Measurements from ENCODE around the gene TRIM10. TPM values are rescaled to one million over a fixed set of nuclear protein-coding genes. Genes with fewer than 3 reads are reported as not detected.

Gene TRIM10
- under 1 TPM in 1 of 4 donors, not detected in 3; 0.08 TPM for total RNA-seq

DNA sequence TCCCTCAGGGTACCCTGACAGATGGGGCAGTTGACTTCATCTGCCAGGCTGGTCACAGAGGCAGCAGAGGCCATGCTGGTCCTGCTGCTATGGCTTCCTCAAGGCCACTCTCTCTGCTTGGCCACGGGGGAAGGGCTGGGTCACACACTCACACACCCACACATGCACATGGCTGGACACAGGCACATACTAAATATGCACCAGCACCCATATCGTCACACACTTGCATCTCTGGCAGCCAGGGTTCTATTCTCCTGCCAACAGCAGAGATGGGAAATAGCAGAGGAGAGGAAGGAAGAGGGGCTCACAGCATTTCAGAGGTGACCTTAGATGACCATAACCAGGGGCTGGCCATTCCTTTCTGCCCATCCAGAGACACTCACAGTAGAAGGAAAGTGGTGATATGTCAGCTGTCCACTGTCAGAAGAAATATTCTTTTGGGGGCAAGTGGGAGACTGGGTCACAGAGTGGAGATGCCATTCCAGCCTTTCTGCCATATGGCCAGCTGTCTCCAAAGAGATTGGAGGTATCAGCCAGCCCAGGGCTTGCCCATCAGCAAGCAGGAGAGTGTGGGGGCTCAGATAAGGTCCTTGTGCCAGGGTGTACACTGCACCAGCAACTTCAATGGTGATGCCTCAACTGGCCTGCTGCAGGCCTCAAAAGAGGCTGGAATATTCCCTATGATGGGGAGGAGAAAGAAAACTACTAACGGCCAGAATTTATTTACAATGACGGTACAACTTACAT lies at the start of gene TRIM10:
Gene TRIM10, minus strand, starts transcription at position 427 of the 747 bp plus-strand sequence. Its CDS starts 353 bp downstream, at position 74.
- Histone ChIP-seq H3K27ac (no peak within 1 kb of the TSS), H3K27me3 (peaks cover 42% of the 10 kb centered on the region), H3K36me3 (no peaks in the 10 kb centered on the region), H3K4me1 (no peaks in the 10 kb centered on the region), H3K4me3 (no peak within 1 kb of the TSS), H3K9me3 (no peaks in the 10 kb centered on the region)
- TF ChIP-seq, protein P1, sequence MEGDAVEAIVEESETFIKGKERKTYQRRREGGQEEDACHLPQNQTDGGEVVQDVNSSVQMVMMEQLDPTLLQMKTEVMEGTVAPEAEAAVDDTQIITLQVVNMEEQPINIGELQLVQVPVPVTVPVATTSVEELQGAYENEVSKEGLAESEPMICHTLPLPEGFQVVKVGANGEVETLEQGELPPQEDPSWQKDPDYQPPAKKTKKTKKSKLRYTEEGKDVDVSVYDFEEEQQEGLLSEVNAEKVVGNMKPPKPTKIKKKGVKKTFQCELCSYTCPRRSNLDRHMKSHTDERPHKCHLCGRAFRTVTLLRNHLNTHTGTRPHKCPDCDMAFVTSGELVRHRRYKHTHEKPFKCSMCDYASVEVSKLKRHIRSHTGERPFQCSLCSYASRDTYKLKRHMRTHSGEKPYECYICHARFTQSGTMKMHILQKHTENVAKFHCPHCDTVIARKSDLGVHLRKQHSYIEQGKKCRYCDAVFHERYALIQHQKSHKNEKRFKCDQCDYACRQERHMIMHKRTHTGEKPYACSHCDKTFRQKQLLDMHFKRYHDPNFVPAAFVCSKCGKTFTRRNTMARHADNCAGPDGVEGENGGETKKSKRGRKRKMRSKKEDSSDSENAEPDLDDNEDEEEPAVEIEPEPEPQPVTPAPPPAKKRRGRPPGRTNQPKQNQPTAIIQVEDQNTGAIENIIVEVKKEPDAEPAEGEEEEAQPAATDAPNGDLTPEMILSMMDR (IDR thresholded peaks at IDR 0.05): no peak
- TF ChIP-seq POLR2AphosphoS5 (IDR thresholded peaks at IDR 0.05) (no peak), POLR2A (IDR thresholded peaks at IDR 0.05) (no peak)
- WGBS, 2 donors (ENCODE audit: low coverage in 1 of 2): 72 to 86% methylated on average over 3 of the region's 4 CpGs
- ATAC-seq: no peak

GRCh38 chr6:30207619-30208295 lies 46.7 kb upstream of the TRIM10 start:
- no peak overlapping the region for H3K4me3 ChIP-seq

DNA sequence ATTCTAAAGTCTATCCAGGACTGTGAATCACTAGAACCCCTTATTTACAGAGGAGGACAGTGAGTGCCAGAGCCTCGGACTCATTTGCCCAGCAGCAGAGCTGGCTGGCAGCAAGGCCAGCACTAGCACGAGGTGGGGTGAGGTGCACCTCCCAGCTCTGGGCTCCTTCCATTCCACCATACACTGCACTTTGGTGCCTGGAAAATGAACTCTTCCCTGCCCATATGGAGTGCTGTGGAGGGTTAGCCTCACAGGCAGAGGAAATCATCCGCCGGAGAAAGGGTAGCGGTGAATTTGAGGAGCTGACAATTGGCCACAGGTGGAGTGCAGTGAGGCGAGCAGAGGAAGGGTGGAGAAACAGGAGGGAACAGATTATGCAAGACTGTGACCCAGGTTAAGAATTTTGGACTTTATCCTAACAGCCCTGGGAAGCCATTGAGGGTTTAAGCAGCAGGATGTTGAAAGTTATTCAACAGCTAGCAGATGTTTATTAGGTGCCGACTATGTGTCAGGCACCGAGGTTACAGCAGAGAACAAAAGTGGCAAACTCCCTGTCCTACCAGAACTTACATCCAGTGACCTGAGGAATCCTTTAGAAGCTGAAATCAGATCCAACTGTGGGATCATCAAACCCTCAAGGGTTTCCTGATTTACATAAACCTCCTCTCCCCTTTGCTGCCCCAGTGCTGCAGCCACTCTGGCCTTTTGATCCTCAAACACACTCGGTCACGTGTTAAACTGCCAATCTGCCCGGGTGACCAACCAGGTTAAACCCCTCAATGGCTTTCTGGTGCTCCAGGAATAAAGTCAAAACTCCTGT lies 46.0 kb upstream of the TRIM10 start:
- Histone ChIP-seq H3K4me1 (peaks cover 10 to 69% (median 30%) of the 10 kb centered on the region in 3 donors), H3K4me3 (no peak overlapping the region), H3K9me3 (no peaks in the 10 kb centered on the region), H3K27me3 (no peaks in the 10 kb centered on the region), H3K36me3 (no peaks in the 10 kb centered on the region), H3K27ac (peak overlapping the region; percentile 75 to 83 (median 81))
- TF ChIP-seq POLR2AphosphoS5 (IDR thresholded peaks at IDR 0.05) (peak; percentile 77), POLR2A (IDR thresholded peaks at IDR 0.05) (no peak)
- TF ChIP-seq, protein P1 (IDR thresholded peaks at IDR 0.05): no peak
- 25 to 48% methylated on average over 7 of the region's 11 CpGs for WGBS, 2 donors (ENCODE audit: low coverage in 1 of 2)
- peak; percentile 84 for ATAC-seq

More at GRCh38 chr6:30207619-30208295, 46.7 kb upstream of the TRIM10 start:
- TF ChIP-seq POLR2A (IDR thresholded peaks at IDR 0.05) (no peak), POLR2AphosphoS5 (IDR thresholded peaks at IDR 0.05) (no peak), EP300 (IDR thresholded peaks at IDR 0.05) (no peak)
- TF ChIP-seq, protein P1 (IDR thresholded peaks at IDR 0.05): no peak
- Histone ChIP-seq H3K27me3 (no peaks in the 10 kb centered on the region), H3K4me1 (peaks cover 11 to 71% (median 35%) of the 10 kb centered on the region in 3 donors), H3K9me3 (no peaks in the 10 kb centered on the region), H3K27ac (peak overlapping the region; percentile 75 to 83 (median 81)), H3K36me3 (no peaks in the 10 kb centered on the region)
- peak; percentile 41 for ATAC-seq
- 69 to 78% methylated on average over 4 of the region's 4 CpGs for WGBS, 2 donors (ENCODE audit: low coverage in 1 of 2)

GRCh38 chr6:30206152-30206551 lies 45.1 kb upstream of the TRIM10 start:
- peaks cover 7 to 65% (median 23%) of the 10 kb centered on the region in 3 donors for H3K4me1 ChIP-seq

More at GRCh38 chr6:30206152-30206551, 45.1 kb upstream of the TRIM10 start:
- Histone ChIP-seq H3K36me3 (no peaks in the 10 kb centered on the region), H3K27ac (peak overlapping the region in 3 of 4 donors; percentile 75 to 83 (median 80)), H3K27me3 (no peaks in the 10 kb centered on the region), H3K4me3 (no peak overlapping the region), H3K9me3 (no peaks in the 10 kb centered on the region)
- ATAC-seq: no peak
- WGBS, 2 donors (ENCODE audit: low coverage in 1 of 2): no CpG with 5 or more reads among the region's 7 CpGs
- no peak for TF ChIP-seq POLR2A (IDR thresholded peaks at IDR 0.05)
- TF ChIP-seq EP300 (IDR thresholded peaks at IDR 0.05): no peak
- no peak for TF ChIP-seq POLR2AphosphoS5 (IDR thresholded peaks at IDR 0.05)
- TF ChIP-seq, protein P1 (IDR thresholded peaks at IDR 0.05): no peak

Measured in gastroesophageal sphincter (tissue), 4 donors.